Measurements from ENCODE around the gene PACS2.

DNA sequence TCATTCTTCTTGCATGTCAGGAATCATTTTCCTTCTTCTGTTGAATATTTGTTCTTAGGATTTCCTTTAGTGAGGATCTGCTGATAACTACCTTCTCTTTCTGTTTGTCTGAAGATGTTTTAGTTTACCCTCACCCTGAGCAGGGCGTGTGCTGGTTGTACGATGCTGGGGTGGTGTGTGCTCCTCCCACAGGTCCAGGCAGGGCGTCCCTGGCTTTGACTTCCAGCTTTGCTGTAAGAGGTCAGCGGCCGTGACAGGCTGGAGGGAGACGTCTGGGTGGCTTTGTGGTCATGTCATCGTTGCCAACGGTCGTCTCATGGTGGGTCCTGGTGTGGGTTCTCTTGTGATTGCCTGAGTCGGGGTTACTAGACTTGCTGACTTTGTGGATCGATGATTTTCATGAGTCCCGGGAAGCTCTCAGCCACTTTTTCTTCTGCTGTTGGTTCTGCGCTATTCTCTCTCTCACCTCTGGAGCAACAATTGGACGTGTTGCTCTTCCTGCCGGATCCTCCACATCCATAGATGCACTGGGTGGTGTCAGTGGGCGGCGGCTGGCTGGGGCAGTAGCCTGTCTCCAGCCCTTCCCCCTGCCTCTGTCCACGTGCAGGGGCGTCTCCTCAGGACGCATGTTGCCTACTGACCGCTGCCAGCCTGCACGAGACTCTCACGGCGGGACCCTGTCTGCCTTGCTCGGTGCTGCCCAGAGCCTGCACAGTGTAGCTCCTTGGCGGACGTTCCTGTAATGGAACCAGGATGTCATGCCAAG lies 8.4 kb downstream of the PACS2 start:
- TF ChIP-seq, protein P1, sequence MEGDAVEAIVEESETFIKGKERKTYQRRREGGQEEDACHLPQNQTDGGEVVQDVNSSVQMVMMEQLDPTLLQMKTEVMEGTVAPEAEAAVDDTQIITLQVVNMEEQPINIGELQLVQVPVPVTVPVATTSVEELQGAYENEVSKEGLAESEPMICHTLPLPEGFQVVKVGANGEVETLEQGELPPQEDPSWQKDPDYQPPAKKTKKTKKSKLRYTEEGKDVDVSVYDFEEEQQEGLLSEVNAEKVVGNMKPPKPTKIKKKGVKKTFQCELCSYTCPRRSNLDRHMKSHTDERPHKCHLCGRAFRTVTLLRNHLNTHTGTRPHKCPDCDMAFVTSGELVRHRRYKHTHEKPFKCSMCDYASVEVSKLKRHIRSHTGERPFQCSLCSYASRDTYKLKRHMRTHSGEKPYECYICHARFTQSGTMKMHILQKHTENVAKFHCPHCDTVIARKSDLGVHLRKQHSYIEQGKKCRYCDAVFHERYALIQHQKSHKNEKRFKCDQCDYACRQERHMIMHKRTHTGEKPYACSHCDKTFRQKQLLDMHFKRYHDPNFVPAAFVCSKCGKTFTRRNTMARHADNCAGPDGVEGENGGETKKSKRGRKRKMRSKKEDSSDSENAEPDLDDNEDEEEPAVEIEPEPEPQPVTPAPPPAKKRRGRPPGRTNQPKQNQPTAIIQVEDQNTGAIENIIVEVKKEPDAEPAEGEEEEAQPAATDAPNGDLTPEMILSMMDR (IDR thresholded peaks at IDR 0.05), result no peak
- TF ChIP-seq POLR2A (IDR thresholded peaks at IDR 0.05), result no peak

All from breast epithelium (tissue), 3 donors.